HEK293 (cell line): Measurements from ENCODE around the gene PRMT1.

Source experiments
- CTCF ChIA-PET: fragments of 350-600 bp; formaldehyde crosslinking; extraction: SDS; loops from one replicate; lab custom pipeline; 2021; ENCODE audit warnings: antibody characterized with exemption; lab: Yijun Ruan, JAX
- POLR2A ChIA-PET: fragments of 300-600 bp; formaldehyde crosslinking; extraction: SDS; loops from one replicate; lab custom pipeline; 2020; ENCODE audit warnings: antibody characterized with exemption, inconsistent platforms; lab: Yijun Ruan, JAX
- H3K27ac ChIP-seq: fragments of 200-500 bp; sonication (Bioruptor generic); 2 replicates; pipeline ENCODE4 v1.5.1; 2014; ENCODE audit warnings: low read depth, low read length, control low read depth, inconsistent platforms; ENCODE audit errors: extremely low read depth
- H3K36me3 ChIP-seq, 2 experiments: fragments of 200-500 bp in 1 of 2; sonication (Bioruptor generic) in 1 of 2; 1 replicate in 1 of 2; 2 replicates in 1 of 2; pipeline ENCODE4 v1.5.1; 2014 to 2017; ENCODE audit warnings: inconsistent platforms in 2 of 2, low read length in 2 of 2; ENCODE audit not compliant: control insufficient read depth in 2 of 2, insufficient read depth in 1 of 2
- H3K4me1 ChIP-seq: fragments of 200-500 bp; sonication (Bioruptor generic); 2 replicates; pipeline ENCODE4 v1.5.1; 2014; ENCODE audit warnings: mild to moderate bottlenecking, low read length, inconsistent platforms; ENCODE audit not compliant: control insufficient read depth, insufficient read depth
- H3K4me3 ChIP-seq: 2 replicates; pipeline ENCODE4 v1.5.1; 2011; ENCODE audit warnings: low read depth, mild to moderate bottlenecking, control low read depth, low read length, moderate library complexity
- H3K9me3 ChIP-seq: fragments of 200-500 bp; sonication (Bioruptor generic); 2 replicates; pipeline ENCODE4 v1.5.1; 2014; ENCODE audit warnings: low read depth, low read length, inconsistent platforms; ENCODE audit not compliant: control insufficient read depth, insufficient read depth
- AEBP2 ChIP-seq: fragments of 450-650 bp; formaldehyde crosslinking; IDR thresholded peaks from 2 replicates; pipeline ENCODE4 v1.5.1; 2016; ENCODE audit warnings: missing biosample characterization, missing genetic modification characterization, borderline replicate concordance
- GLI2 ChIP-seq: fragments of 450-650 bp; formaldehyde crosslinking; IDR thresholded peaks from 2 replicates; pipeline ENCODE4; 2017; ENCODE audit warnings: missing biosample characterization, missing genetic modification characterization, low read depth, borderline replicate concordance
- GLIS1 ChIP-seq: fragments of 450-650 bp; formaldehyde crosslinking; IDR thresholded peaks from 2 replicates; pipeline ENCODE4 v1.5.1; 2016; ENCODE audit warnings: missing biosample characterization, missing genetic modification characterization
- GLIS2 ChIP-seq: fragments of 450-650 bp; formaldehyde crosslinking; IDR thresholded peaks from 2 replicates; pipeline ENCODE4 v1.5.1; 2016; ENCODE audit warnings: missing biosample characterization, missing genetic modification characterization
- IKZF3 ChIP-seq: fragments of 450-650 bp; IDR thresholded peaks from 2 replicates; pipeline ENCODE4 v1.5.0; 2018; ENCODE audit warnings: missing biosample characterization, mild to moderate bottlenecking, missing genetic modification characterization, moderate library complexity
- KLF10 ChIP-seq: fragments of 450-650 bp; IDR thresholded peaks from 2 replicates; pipeline ENCODE4 v1.5.1; 2018; ENCODE audit warnings: missing biosample characterization, mild to moderate bottlenecking, missing genetic modification characterization
- KLF7 ChIP-seq: fragments of 450-650 bp; formaldehyde crosslinking; IDR thresholded peaks from 2 replicates; pipeline ENCODE4 v1.5.1; 2016; ENCODE audit warnings: missing biosample characterization, missing genetic modification characterization, borderline replicate concordance
- PATZ1 ChIP-seq: fragments of 450-650 bp; formaldehyde crosslinking; IDR thresholded peaks from 2 replicates; pipeline ENCODE4 v1.5.1; 2016; ENCODE audit warnings: missing biosample characterization, missing genetic modification characterization
- SP2 ChIP-seq: fragments of 450-650 bp; formaldehyde crosslinking; IDR thresholded peaks from 2 replicates; pipeline ENCODE4 v1.5.1; 2016; ENCODE audit warnings: missing biosample characterization, missing genetic modification characterization
- ZBTB21 ChIP-seq: fragments of 450-650 bp; formaldehyde crosslinking; IDR thresholded peaks from 2 replicates; pipeline ENCODE4 v1.5.1; 2017; ENCODE audit warnings: missing biosample characterization, missing genetic modification characterization
- ZBTB48 ChIP-seq: fragments of 450-650 bp; formaldehyde crosslinking; IDR thresholded peaks from 2 replicates; pipeline ENCODE4 v1.5.1; 2016; ENCODE audit warnings: missing biosample characterization, missing genetic modification characterization
- ZFP69B ChIP-seq: fragments of 450-650 bp; formaldehyde crosslinking; IDR thresholded peaks from 2 replicates; pipeline ENCODE4 v1.5.1; 2016; ENCODE audit warnings: missing biosample characterization, missing genetic modification characterization
- ZIC2 ChIP-seq: fragments of 450-650 bp; formaldehyde crosslinking; IDR thresholded peaks from 2 replicates; pipeline ENCODE4 v1.5.1; 2016; ENCODE audit warnings: missing biosample characterization, missing genetic modification characterization
- ZNF138 ChIP-seq: fragments of 450-650 bp; formaldehyde crosslinking; IDR thresholded peaks from 2 replicates; pipeline ENCODE4 v1.5.1; 2016; ENCODE audit warnings: missing biosample characterization, missing genetic modification characterization, borderline replicate concordance
- ZNF140 ChIP-seq: fragments of 450-650 bp; formaldehyde crosslinking; IDR thresholded peaks from 2 replicates; pipeline ENCODE4 v1.5.1; 2016; ENCODE audit warnings: missing biosample characterization, missing genetic modification characterization
- ZNF155 ChIP-seq: fragments of 450-650 bp; formaldehyde crosslinking; IDR thresholded peaks from 2 replicates; pipeline ENCODE4 v1.5.1; 2016; ENCODE audit warnings: missing biosample characterization, missing genetic modification characterization
- ZNF157 ChIP-seq: fragments of 450-650 bp; formaldehyde crosslinking; IDR thresholded peaks from 2 replicates; pipeline ENCODE4 v1.5.1; 2016; ENCODE audit warnings: missing biosample characterization, missing genetic modification characterization
- ZNF2 ChIP-seq: fragments of 450-650 bp; formaldehyde crosslinking; IDR thresholded peaks from 2 replicates; pipeline ENCODE4 v1.5.1; 2016; ENCODE audit warnings: missing biosample characterization, missing genetic modification characterization
- ZNF248 ChIP-seq: fragments of 450-650 bp; formaldehyde crosslinking; IDR thresholded peaks from 2 replicates; pipeline ENCODE4 v1.5.1; 2017; ENCODE audit warnings: missing biosample characterization, missing genetic modification characterization
- ZNF366 ChIP-seq: fragments of 450-650 bp; formaldehyde crosslinking; conservative IDR thresholded peaks from 2 replicates; pipeline ENCODE4 v1.5.1; 2016; ENCODE audit warnings: missing biosample characterization, missing genetic modification characterization
- ZNF394 ChIP-seq: fragments of 450-650 bp; formaldehyde crosslinking; IDR thresholded peaks from 2 replicates; pipeline ENCODE4 v1.5.1; 2016; ENCODE audit warnings: missing biosample characterization, missing genetic modification characterization, mild to moderate bottlenecking, moderate library complexity, borderline replicate concordance
- ZNF398 ChIP-seq: fragments of 450-650 bp; formaldehyde crosslinking; IDR thresholded peaks from 2 replicates; pipeline ENCODE4 v1.5.1; 2017; ENCODE audit warnings: missing biosample characterization, missing genetic modification characterization
- ZNF426 ChIP-seq: fragments of 450-650 bp; formaldehyde crosslinking; IDR thresholded peaks from 2 replicates; pipeline ENCODE4 v1.5.1; 2017; ENCODE audit warnings: missing biosample characterization, missing genetic modification characterization, mild to moderate bottlenecking, inconsistent platforms, moderate library complexity
- ZNF501 ChIP-seq: fragments of 450-650 bp; formaldehyde crosslinking; IDR thresholded peaks from 2 replicates; pipeline ENCODE4 v1.5.1; 2016; ENCODE audit warnings: missing biosample characterization, missing genetic modification characterization
- ZNF610 ChIP-seq: fragments of 450-650 bp; formaldehyde crosslinking; IDR thresholded peaks from 2 replicates; pipeline ENCODE4 v1.5.1; 2016; ENCODE audit warnings: missing biosample characterization, missing genetic modification characterization, borderline replicate concordance
- ZNF692 ChIP-seq: fragments of 450-650 bp; formaldehyde crosslinking; IDR thresholded peaks from 2 replicates; pipeline ENCODE4 v1.5.1; 2016; ENCODE audit warnings: missing biosample characterization, missing genetic modification characterization
- ZSCAN5A ChIP-seq: fragments of 450-650 bp; formaldehyde crosslinking; IDR thresholded peaks from 2 replicates; pipeline ENCODE4 v1.5.1; 2016; ENCODE audit warnings: missing biosample characterization, missing genetic modification characterization

PRMT1 gene

GRCh38 chr19:49629659-49630058 is 47.4 kb upstream of the PRMT1 start:
- TF ChIP-seq ZNF398 (tag by site-specific recombination): no peak
- TF ChIP-seq ZNF140 (tag by site-specific recombination): no peak
- TF ChIP-seq ZNF426 (tag by site-specific recombination): no peak
- no peak for TF ChIP-seq ZBTB21 (tag by site-specific recombination)
- no peak for TF ChIP-seq ZNF501 (tag by site-specific recombination)
- no peak for TF ChIP-seq KLF10 (tag by site-specific recombination)
- no peak for TF ChIP-seq ZNF692 (tag by site-specific recombination)
- no peak for TF ChIP-seq ZNF366
- TF ChIP-seq ZIC2: no peak
- TF ChIP-seq ZNF394 (tag by site-specific recombination): no peak
- no peak for TF ChIP-seq IKZF3 (tag by site-specific recombination)
- TF ChIP-seq ZNF248: no peak
- no peak for TF ChIP-seq ZNF2 (tag by site-specific recombination)
- TF ChIP-seq ZNF610 (tag by site-specific recombination): no peak
- no peak for TF ChIP-seq ZSCAN5A (tag by site-specific recombination)
- TF ChIP-seq SP2 (tag by site-specific recombination): no peak
- TF ChIP-seq ZNF157 (tag by site-specific recombination): no peak
- TF ChIP-seq ZFP69B (tag by site-specific recombination): no peak
- no peak for TF ChIP-seq ZNF138 (tag by site-specific recombination)
- TF ChIP-seq, all 188 proteins: peak for 0
- ChIA-PET CTCF (interaction anchor here (1.1 to 1.6 kb wide), 3 partner anchors 11 to 60 kb away, joined by 3 to 5 read pairs (median 4); no protein-coding TSS in a partner anchor), POLR2A (interaction anchor here (1.8 to 3.4 kb wide), 2 partner anchors 11 to 12 kb away, joined by 4 to 21 read pairs; partner anchors contain the start of genes RRAS and SCAF1)
- Histone ChIP-seq H3K27ac (no peak overlapping the region), H3K36me3 (peaks cover 25 to 27% of the 10 kb centered on the region in 2 experiments; a peak in 2 of 3 replicates), H3K4me3 (no peak overlapping the region), H3K4me1 (0 out of 2 replicates have a peak, but pooled peaks cover 5% of the 10 kb centered on the region), H3K9me3 (no peaks in the 10 kb centered on the region)

- Histone ChIP-seq H3K4me3 (no peak overlapping the region), H3K9me3 (no peaks in the 10 kb centered on the region), H3K27ac (0 out of 2 replicates have a peak overlapping the region, but pooled peaks have one; percentile 16), H3K4me1 (0 out of 2 replicates have a peak, but pooled peaks cover 5% of the 10 kb centered on the region), H3K36me3 (peaks cover 17 to 27% of the 10 kb centered on the region in 2 experiments; a peak in 2 of 3 replicates)
- ChIA-PET POLR2A (interaction anchor here (0.6 to 3.4 kb wide), 8 partner anchors 9 to 158 kb away, joined by 3 to 21 read pairs (median 4); partner anchors contain the start of genes PRMT1, RRAS and SCAF1), CTCF (interaction anchor here (0.6 to 1.6 kb wide), 4 partner anchors 12 to 61 kb away, joined by 3 to 5 read pairs (median 4); no protein-coding TSS in a partner anchor)
- TF ChIP-seq ZBTB48 (tag by site-specific recombination) (no peak), ZIC2 (peak; percentile 45; the same call in 1 of the 2 replicates), KLF7 (tag by site-specific recombination) (no peak), GLI2 (tag by site-specific recombination) (no peak), AEBP2 (tag by site-specific recombination) (no peak), GLIS2 (tag by site-specific recombination) (peak; percentile 31; the same call in 1 of the 2 replicates), GLIS1 (tag by site-specific recombination) (peak; percentile 62), ZNF155 (tag by site-specific recombination) (no peak), PATZ1 (tag by site-specific recombination) (no peak)
These were observed 46.0 kb upstream of the PRMT1 start for GRCh38 chr19:49631014-49631588.
